Activated CD4-positive, alpha-beta T cell treated with anti-CD3 and anti-CD28 coated beads for 4 hours (primary cell): ENCODE results near the gene DAGLA.
"Not testable (repeated sequence)": the region's sequence is repeated elsewhere in the genome, so short reads cannot be mapped to it uniquely, and the experiment has no call there.

Experiments
- DNase-seq, 2 donors: peaks; one replicate each; pipeline ENCODE4 v3.0.0-alpha.2; 2020

Gene DAGLA

DNA sequence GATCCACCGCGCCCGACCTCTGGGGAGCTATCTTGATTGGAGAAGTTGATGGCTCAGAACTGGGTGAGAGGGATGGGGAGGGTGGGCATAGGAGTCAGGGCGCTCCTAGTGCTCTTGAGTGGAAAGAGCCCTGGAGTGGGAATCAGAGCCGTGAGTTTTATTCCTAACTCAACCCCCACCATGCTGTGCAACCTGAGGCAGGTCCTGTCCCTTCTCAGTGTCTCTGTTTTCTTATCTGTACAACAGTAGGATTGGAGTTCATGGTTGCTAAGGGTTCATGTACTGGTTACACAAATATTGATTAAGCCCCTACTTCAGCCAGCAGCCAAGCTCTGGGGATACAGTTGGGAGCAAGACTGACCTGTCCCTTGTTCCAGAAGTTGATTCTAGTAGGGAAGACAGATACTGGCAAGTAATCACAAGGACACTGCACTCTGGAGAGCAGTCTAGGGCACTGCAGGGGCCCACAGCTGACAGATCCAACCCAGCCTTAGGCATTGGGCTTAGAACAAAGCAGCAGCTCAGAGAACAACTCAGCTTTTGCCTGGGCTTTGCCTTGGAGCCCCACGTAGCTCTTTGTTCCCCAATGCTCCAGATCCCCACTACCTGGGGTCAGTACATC lies 12.4 kb upstream of the DAGLA start:
- DNase-seq: no peak

DNA sequence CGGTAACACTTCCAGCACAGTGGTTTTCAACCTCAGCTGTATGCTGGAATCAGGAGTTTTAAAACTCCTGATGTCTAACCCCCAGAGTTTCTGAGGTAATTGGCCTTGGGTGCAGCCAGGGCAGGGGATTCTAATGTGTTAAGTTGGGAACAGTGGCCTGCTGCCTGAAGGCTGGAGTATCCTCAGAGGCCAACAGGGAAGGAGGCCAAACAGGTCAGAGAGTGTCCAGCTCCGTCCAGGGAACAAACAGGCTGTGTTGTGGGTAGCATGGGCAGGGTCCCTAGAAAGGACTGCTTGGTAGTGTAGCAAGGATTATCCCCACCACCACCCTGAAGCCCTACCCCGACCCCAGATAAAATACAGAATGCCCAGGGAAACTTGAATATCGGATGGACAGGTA lies 10.8 kb upstream of the DAGLA start:
- DNase-seq: no peak

DNA sequence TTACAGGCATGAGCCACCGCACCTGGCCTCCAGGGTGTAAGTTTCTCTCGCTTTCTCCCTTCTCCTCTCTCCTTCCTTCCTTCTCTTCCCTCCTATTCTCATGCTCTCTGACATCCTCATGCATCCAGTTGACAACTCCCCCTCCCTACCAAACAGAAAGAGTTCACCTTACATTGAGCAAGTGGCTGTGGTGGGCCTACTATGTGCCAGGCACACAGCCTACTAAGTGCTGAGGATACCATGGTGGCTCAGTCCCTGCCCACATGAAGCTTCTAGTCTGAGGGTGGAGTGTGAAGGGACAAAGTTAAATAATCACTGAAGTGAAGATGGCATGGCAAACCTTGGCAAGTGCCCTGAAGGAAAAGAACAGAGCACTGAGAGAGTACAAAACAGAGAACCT lies 9.6 kb upstream of the DAGLA start:
- DNase-seq: no peak

DNA sequence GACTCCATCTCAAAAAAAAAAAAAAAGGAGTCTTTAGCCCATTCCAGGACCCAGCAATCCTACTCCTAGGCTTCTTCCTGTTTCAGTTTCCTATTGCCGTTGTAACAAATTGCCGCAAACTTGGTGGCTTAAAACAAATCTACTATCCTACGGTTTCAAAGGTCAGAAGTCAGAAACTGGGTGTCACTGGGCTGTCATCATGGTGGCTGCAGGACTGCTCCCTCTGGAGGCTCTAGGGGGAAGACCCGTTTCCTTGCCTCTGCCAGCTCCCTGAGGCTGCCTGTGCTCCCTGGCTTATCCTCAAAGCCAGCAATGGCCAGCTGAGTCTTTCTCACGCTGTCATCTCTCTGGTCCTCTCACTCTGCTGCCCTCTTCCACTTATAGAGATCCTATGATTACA lies 8.7 kb upstream of the DAGLA start:
- no peak for DNase-seq

DNA sequence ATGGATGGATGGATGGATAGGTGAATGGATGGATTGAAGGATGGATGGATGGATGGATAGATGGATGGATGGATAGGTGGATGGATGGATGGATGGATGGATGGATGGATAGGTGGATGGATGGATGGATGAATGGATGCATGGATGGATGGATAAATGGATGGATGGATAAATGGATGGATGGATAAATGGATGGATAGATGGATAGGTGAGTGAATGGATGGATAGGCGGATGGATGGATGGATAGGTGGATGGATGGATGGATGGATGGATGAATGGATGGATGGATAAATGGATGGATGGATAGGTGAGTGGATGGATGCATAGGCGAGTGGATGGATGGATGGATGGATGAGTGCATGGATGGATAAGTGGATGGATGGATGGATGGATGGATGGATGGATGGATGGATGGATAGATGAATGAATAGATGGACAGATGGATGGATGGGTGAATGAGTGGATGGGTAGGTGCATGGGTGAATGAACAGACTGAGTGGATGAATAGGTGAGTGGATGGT lies 6.2 kb upstream of the DAGLA start:
- not testable (repeated sequence) for DNase-seq

DNA sequence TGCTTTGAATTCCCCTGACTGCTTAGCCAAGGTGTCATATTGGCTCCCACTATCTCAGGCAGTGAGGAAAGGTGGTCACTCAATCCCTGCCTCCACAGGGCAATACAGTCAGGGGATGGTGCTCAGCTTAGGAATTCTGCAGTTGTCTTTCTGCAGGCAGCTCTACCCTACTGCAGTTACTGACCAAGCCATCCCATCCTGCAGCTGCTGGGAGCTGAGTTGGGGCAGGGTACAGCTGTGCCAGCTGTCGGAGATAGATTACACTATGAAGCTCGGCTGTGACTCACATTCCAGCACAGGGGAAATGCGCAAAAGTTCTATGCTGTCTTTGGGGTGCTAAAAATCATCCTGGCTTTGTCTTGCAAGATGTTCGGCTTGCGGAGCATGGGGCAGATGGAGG lies 4.4 kb upstream of the DAGLA start:
- DNase-seq: no peak

DNA sequence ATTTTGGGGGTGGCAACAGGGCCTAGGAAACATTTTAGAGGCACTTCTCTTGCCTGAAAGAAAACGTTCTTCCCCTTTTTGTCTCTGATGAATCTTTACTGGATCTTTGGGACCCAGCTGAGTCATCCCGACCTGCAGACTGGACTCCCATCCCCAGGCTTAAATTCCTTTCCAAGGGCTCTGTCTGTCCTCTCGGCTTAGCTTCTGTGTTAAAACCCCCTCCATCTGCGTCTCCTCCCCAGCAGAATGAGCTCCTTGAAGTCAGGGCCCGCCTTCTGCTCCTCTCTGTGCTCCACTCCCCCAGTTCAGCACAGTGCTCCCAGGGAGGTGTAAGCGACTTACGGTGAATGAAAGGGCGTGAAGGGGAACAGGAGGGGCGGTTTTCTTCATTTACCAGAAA lies 895 bp upstream of the DAGLA start:
- no peak for DNase-seq

DNA sequence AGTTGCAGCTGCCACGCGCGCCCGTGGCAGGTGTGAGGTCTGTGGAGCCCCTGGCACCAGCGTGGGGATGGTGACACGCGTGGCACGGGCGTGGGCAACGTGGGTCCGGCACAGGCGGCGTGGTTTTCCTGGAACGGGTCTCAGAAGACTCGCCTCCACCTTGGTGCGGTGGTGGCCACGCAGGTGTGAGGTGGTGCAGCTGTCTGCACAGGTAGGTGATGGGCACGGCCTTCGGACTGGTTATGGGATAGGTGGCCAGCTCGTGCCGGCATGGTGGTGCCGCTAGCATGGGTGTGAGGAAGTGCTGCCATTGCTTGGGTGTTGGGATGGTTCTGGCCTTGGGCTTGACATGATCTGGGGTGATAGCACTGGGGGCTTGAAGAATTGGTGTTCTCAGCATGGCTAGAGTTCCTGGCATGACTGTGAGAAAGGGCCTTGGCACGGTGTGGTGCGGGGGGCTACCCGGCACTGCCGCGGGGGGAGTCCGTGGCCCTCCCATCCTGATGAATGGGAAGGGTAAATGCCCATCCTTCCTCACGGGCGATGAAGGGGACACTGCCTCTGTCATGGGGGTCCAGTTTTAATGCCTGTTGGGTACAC lies 531 bp downstream of the DAGLA start:
- DNase-seq: no peak

DNA sequence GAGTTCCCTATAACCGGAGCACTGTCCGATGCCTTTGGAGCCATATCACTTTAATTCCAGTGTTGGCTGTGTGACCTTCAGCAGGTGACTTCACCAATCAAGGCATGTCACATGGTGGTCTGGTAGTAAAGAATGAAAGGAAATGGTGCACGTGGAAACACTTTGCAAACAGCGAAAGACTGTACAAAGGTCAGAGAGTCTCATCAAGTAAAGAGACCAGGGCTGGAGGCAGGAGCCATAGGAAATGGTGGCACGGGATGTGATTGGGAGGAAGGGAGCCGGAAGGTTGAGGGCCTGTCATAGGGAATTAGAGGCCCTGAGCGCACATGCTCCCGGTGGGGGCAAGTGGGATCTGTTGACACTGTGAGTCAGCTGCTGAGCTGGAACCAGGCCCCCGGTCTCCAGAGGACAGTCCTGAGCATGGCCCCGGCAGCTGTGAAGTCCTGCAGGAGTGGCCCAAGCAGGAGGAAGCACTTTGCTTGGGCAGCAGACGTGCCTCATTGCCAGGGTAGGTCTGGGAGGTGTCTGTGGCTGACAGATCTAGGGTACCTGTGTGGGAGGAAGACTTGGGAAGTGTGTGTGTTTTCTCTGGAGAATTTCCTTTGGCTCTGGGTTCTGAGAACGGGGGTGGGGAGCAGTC lies 2.0 kb downstream of the DAGLA start:
- DNase-seq: no peak

DNA sequence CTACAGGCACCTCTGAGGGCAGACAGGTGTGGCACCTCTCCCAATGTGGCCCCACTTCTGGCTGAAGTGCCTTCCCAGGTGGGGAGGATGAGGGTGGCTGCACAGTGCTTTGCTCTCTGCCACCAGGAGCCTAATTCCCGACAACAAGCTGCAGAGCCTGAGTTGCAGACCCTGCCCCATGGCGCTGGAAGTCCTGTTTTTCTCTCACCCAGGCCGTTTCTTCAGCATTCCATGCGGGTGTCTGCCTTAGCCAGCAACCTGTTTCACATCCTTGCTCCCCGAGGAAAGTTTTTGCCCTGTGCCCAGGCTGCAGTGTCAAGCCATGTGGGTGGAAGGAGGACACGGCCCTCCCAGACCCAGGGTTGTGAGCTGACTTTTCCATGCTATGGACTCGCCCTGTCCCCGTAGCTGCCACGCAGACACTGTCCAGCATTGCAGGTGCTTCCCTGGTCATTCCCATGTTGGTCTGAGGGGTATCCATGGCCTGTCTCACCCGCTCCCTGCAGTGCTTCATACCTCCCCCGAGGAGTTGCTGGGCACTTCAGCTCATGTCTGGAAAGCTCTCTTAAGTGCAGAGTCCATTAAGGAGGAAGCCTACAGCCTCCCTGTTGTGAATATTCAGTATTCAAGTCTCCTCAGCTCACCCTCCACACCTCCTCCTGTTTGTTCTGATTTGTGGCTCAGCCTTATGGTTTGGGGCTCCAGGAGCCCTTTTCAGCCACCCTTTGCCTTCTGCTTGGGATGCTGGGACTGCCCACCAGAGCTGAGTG lies 2.9 kb downstream of the DAGLA start:
- DNase-seq: no peak

DNA sequence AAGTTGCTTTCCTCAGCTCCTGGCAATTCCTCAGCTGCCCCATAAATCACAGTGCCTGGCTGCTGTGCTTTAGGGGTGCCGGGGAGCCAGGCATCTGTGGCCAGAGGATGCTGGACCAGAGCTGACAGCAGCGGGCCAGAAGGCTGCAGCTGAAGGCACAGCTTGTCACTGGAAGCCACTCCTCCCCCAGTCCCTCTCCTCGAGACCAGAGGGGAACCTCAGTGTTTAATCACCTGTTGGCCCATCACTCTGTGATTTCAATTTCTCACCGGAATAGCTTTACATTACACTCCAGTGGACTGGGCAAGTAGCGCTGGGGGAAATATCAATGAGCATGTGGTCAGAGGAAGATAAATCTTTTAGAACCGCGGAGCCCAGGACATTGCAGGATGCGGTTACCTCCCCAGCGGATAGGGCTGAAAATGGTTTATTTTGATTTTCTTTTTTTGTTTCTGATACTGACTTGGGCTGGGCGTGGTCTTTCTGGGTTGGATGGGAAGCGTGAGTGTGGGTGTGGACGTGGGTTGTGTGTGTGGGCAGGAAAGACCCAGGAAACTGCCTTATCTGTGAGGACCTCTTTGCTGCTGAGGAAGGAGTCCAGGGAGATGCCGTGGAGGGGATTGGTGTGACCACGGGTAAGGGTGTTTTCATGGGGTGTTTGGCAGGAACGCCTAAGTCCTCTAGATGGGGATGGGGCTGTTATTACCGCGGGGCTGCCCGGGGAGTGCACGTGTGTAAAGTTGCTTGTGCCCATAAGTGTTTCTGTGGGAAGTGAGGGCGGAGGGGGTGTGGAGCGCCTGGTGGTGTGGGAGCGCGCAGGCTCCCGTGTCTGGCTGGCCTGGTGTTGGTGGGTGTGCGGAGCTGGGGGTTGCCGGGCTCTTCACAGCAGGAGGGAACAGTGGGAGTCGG lies 4.0 kb downstream of the DAGLA start:
- DNase-seq: peak; percentile 51 to 55

DNA sequence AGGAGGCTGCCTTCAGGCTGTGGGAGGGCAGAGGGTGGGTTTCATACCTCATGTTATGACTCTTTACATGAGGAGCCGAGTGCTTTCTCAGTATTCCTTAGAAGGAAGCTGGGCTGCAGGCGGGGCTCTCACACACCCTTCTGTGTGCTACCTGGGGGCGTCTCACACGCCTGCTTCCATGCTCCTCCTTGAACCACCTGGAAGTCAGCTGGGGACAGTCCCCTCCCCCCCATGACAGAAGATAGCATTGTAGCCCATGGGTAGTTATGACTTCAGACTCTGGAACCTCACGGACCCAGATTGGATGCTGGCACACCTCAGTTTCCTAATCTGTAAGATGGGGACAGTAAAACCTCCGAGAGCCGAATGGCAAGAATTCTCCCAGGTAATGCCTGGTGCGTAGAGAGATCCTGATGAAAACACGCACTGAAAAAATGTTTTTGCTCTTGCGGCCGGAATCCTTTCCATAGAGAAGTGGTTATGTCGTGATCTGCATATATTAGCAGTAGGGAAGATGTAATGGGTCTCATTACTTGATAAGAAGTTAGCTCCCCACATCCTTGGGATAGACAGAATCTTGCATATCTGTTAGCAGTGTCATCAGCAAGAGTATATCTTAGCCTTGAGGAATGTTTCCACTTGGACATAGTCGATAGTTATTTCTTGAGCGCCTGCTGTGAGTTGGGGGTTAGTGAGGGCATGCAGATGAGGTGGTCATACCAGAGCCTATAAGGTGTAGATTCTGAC lies 4.9 kb downstream of the DAGLA start:
- DNase-seq: no peak

DNA sequence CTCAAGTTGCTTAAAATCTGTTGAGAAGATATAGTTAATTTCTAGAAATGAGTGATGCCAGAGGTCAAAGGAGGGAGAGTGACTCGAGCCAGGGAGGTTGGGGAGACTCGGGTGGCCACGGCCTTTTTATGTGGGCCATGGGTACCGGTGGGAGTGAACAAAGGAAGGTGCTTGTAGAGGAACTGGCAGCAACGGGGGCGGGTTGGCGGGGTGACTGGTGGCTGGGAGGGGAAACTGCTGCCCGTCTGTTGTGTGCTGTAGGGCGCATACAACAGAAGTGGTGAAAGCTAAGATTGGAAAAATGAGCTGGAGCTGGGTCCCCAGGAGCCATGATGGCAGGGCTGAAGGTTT lies 5.4 kb downstream of the DAGLA start:
- DNase-seq: peak in 1 of 2 donors; percentile 24

DNA sequence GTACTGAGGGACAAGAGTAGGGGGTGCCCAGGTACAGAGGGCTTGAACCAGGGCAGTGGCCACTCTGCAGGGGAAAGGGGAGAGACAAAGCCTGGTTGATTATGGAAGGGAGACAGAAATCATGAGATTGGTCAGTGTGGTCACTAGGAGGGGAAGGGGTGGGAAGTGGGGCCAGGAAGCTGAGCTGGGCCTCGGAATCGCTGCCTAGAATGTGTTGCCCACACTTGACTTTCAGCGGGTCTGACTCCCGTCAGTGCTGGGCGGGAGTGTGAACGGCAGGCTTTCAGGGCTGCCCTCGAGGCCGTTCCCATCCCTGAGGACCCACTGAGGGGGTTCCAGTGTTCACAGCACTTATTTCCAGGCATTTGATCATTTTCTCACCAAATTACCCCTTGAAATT lies 5.9 kb downstream of the DAGLA start:
- no peak for DNase-seq

DNA sequence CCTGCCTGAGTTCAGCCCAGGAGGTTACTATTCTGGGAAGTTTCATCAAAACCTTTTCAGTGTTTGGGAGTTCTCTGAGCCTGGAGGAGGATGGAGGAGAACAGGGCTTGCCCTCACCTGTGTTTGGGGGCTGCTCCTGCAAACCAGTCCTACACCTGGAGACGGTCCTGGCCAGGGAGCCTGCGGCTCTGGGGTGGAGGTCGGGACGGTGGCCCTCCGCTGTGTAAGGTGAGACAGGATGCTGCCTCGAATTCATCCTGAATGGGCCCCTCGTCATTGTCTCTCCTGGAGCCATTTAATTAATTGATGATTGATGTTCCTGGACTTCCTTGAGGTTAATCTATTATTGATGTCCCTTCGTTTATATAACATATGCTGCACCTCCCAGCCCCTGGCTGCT lies 6.3 kb downstream of the DAGLA start:
- DNase-seq: no peak

DNA sequence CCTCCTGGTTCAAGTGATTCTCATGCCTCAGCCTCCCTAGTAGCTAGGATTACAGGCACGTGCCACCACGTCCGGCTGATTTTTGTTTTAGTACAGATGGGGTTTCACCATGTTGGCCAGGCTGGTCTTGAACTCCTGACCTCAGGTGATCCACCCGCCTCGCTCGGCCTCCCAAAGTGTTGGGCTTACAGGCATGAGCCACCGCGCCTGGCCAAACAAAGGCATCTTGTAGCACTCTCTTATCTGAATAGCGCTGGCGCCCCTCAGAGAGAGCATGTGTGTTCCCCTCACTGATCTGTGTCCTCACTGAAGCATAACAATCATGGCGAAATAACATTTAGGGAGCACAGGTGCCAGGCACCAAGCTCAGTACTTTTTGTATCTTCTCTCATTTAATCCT lies 7.2 kb downstream of the DAGLA start:
- DNase-seq: no peak

DNA sequence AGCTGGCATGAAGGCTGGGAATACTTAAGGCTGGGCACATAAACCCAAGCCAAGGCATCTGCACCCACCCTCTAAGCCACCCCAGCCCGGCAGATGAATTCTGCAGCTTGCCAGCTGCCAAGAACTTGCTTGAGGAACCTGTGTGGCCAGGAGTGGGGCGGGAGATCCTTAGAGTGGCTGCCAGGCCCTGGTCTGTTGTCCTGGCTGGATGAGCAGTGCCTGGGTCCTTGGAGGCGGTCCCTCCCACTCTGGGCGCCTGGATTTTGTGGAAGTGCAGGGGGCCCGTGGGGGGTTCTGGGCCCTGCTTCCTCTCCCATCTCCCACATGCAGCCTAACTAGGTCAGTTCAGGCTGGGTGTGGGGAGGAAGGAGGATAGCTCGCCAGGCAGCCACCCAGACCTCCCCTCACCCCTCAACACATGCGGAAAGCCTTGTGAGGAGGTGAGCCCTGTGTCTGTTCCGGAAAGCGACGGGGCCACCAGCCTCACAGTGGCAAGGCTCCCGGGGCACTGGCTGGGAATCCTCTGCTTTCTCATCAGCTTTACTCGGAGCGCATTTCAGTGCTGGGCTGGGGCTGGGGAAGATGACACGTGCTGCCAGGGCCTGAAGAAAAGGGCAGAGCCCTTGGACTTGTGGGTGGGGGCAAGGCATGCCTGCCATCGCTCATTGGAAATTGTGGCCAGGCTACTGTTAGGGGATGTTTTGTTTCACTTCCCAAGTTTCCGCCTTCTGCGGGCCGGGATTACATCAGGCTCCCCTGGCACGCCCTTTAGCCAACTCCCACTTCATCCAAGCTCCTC lies 8.4 kb downstream of the DAGLA start:
- no peak for DNase-seq

DNA sequence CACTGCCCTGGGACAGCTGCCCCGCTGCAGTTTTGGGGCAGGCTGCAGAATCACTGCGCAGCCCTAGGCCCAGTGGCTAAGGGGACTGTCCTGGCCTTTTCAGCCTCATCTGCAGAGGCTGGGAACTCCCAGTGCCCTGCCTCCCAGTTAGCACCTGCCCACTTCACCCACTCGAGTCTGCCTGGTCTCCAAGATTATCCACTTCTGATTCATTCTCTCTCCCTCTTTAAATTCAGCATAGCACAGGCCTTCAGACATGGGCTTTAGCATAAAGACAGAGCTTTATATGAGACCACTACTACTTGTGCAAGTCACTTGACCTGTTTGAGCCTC lies 8.9 kb downstream of the DAGLA start:
- no peak for DNase-seq

DNA sequence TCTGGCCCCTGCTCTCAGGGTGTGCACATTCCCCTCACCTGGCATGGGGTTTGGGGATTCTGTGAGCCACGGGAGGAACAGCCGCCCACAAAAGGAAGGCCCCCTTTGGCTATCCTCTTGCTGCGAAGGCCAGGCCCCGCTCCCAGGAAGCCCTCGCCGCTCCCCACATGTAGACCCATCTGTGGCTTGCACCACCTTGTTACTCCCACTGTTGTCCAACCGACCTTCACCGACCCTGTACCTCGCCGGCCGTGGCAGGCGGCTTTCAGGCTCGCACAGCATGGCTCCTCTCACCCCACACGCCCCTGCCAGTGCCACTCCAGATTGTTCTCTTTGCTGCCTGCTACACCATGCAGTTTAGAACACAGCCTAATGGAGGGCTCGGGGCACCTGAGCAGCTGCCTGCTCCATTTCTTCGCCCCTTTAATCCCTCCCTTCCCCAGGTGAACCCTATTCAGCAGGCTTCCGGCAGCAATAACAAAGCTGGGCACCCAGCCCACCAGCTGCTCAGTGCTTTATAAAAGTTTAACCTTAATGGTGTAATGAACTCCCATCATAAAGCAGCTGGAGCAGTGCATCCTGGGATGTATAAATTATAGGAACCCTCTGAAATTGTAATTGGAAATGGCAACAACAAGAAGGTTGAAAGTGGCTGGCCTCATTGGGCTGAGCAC lies 10.7 kb downstream of the DAGLA start:
- no peak for DNase-seq

DNA sequence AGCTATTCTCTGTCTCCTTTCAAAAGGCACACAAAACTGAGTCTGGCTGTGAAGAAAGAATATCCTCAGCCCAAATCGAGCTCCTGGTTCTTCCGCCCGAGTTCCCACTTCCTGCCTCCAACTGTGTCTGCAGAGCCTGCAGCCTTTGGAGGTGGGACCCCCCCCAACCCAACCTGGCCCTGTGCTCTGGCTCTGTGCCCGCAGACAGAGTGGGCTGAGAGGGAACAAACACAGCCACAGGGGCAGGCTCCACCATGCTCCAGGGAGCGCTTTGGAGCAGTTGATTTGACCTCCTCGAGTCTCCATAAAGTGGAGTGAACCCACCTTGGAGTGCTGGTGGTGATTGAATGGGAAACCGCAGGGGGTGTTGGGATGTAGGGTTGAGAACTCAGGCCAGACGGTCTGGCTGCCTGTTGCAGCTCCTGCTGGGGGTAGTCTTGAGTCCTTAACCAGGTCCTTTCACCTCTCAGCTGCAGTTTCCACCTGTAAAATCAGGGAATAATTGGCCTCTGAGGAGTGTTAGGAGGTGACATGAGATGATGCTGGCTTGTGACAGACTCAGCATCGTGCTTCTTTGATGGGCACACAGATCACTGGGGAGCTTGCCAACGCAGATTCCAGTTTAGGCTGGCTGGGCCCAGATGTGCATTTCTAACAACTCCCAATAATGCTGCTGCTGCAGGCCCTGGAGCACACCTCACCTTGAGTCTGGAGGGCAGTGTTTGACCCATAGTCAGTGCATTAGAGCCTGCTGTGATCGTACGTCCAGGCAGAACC lies 11.4 kb downstream of the DAGLA start:
- no peak for DNase-seq
